OCI-LY7 (cell line): Measurements from ENCODE around the gene PTPRO. TPM values are rescaled to one million over a fixed set of nuclear protein-coding genes. Genes with fewer than 3 reads are reported as not detected.

Experiments used
- BruUV-seq: library from RNA; stranded (reverse); fragments of 400-500 nt; replicated peaks from 2 replicates; lab custom pipeline; 2021; lab: Mats Ljungman, UMichigan
- CTCF ChIA-PET: fragments of 300-600 bp; sonication (Branson Sonifier 250); formaldehyde crosslinking; loops from one replicate; lab custom pipeline; 2022; ENCODE audit warnings: antibody characterized with exemption; ENCODE audit not compliant: unreplicated experiment; lab: Charles Lee
- POLR2A ChIA-PET: fragments of 300-600 bp; sonication (Branson Sonifier 250); formaldehyde crosslinking; loops from one replicate; lab custom pipeline; 2022; ENCODE audit warnings: antibody characterized with exemption; lab: Charles Lee
- DNase-seq: peaks from one replicate; pipeline ENCODE4 v3.0.0-alpha.2; 2015; ENCODE audit warnings: low spot score
- H2AFZ ChIP-seq: fragments of 200-600 bp; sonication (generic), shearing (Covaris generic); 2 replicates; pipeline ENCODE4 v1.6.1; 2014; ENCODE audit warnings: mild to moderate bottlenecking, antibody characterized with exemption, low read length, moderate library complexity
- H3K27ac ChIP-seq: fragments of 200-600 bp; sonication (generic); 2 replicates; pipeline ENCODE4 v1.5.1; 2014; ENCODE audit warnings: mixed run types, low read depth, mild to moderate bottlenecking, moderate library complexity, low read length, inconsistent platforms; ENCODE audit not compliant: poor library complexity, severe bottlenecking
- H3K36me3 ChIP-seq: fragments of 200-600 bp; sonication (generic); 2 replicates; pipeline ENCODE4 v1.6.1; 2014; ENCODE audit warnings: mild to moderate bottlenecking, antibody characterized with exemption, low read length, moderate library complexity, mixed read lengths; ENCODE audit not compliant: insufficient read depth
- H3K4me1 ChIP-seq: fragments of 200-600 bp; sonication (generic); 2 replicates; pipeline ENCODE4 v1.5.1; 2014; ENCODE audit warnings: mild to moderate bottlenecking, low read length; ENCODE audit not compliant: insufficient read depth, poor library complexity, severe bottlenecking
- H3K4me2 ChIP-seq: fragments of 200-600 bp; sonication (generic); 2 replicates; pipeline ENCODE4 v1.6.1; 2014; ENCODE audit warnings: mild to moderate bottlenecking, low read length
- H3K4me3 ChIP-seq: fragments of 200-600 bp; sonication (generic); 2 replicates; pipeline ENCODE4 v1.5.1; 2014; ENCODE audit warnings: mild to moderate bottlenecking, low read depth, low read length; ENCODE audit not compliant: poor library complexity, severe bottlenecking
- H3K79me2 ChIP-seq: fragments of 200-600 bp; sonication (generic); 2 replicates; pipeline ENCODE4 v1.6.1; 2016; ENCODE audit warnings: low read depth, mild to moderate bottlenecking, low read length, moderate library complexity, mixed read lengths; ENCODE audit not compliant: insufficient read depth
- H3K9me2 ChIP-seq: fragments of 200-600 bp; sonication (generic); 2 replicates; pipeline ENCODE4 v1.6.1; 2016; ENCODE audit warnings: mild to moderate bottlenecking, low read length, mixed read lengths; ENCODE audit not compliant: insufficient read depth
- H3K9me3 ChIP-seq: fragments of 200-600 bp; sonication (generic); 2 replicates; pipeline ENCODE4 v1.6.1; 2014; ENCODE audit warnings: mild to moderate bottlenecking, mixed run types, low read length, mixed read lengths
- H4K20me1 ChIP-seq: fragments of 200-600 bp; sonication (generic); 2 replicates; pipeline ENCODE4 v1.6.1; 2014; ENCODE audit warnings: mild to moderate bottlenecking, antibody characterized with exemption, low read length, moderate library complexity, mixed read lengths; ENCODE audit not compliant: insufficient read depth
- EZH2phosphoT487 ChIP-seq: fragments of 200-600 bp; sonication (generic); IDR thresholded peaks from 2 replicates; pipeline ENCODE4 v1.6.1; 2018; ENCODE audit warnings: low read depth, borderline replicate concordance, mild to moderate bottlenecking, mixed run types, antibody characterized with exemption, low read length, moderate library complexity, mixed read lengths
- intact Hi-C: fragments of 100-400 bp; cut with micrococcal nuclease; formaldehyde crosslinking; loops from one replicate; pipeline ENCODE4 v1.10.0; 2022; ENCODE audit not compliant: unreplicated experiment
- total RNA-seq, 2 experiments: library from RNA; depleted of rRNA in 1 of 2; stranded (reverse); fragments of >200 nt in 1 of 2; shearing (Covaris generic) in 1 of 2; gene quantifications; 2 replicates each; pipeline ENCODE4 v1.2.3, GENCODE V29; 2014 to 2022
- TF ChIP-seq, protein P1 (sequence below): fragments of 200-600 bp; sonication (generic); conservative IDR thresholded peaks from 2 replicates; pipeline ENCODE4 v1.5.1; 2014; ENCODE audit warnings: mild to moderate bottlenecking, antibody characterized with exemption, low read length, moderate library complexity, mixed read lengths

PTPRO gene
- total RNA-seq, 2 experiments from 2014 or later: 0.06 to 0.23 TPM

DNA sequence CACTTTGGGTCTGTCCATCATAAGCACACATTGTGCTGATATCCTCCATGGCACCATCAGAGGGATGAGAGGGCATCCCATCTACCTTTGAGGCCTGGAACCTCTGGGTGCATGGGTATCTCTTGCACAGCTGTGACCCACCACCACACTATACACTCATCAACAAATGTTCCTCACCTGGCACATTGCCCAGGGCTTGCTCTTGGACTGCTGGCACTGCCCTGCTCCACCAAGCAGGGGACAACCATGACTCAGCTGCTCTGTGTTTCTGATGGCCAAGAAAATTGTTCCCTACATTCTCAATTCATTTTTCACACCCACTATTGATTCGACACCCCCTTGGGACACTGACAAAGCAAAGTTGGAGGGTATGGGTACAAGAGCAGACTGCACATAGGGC lies 155.5 kb downstream of the PTPRO start:
- H3K9me3 ChIP-seq: no peaks in the 10 kb centered on the region
- no peaks in the 10 kb centered on the region for H3K79me2 ChIP-seq
- H3K4me3 ChIP-seq: no peak overlapping the region
- H3K4me1 ChIP-seq: no peaks in the 10 kb centered on the region
- no TSS peak for BruUV-seq
- no peak for TF ChIP-seq EZH2phosphoT487
- TF ChIP-seq, protein P1, sequence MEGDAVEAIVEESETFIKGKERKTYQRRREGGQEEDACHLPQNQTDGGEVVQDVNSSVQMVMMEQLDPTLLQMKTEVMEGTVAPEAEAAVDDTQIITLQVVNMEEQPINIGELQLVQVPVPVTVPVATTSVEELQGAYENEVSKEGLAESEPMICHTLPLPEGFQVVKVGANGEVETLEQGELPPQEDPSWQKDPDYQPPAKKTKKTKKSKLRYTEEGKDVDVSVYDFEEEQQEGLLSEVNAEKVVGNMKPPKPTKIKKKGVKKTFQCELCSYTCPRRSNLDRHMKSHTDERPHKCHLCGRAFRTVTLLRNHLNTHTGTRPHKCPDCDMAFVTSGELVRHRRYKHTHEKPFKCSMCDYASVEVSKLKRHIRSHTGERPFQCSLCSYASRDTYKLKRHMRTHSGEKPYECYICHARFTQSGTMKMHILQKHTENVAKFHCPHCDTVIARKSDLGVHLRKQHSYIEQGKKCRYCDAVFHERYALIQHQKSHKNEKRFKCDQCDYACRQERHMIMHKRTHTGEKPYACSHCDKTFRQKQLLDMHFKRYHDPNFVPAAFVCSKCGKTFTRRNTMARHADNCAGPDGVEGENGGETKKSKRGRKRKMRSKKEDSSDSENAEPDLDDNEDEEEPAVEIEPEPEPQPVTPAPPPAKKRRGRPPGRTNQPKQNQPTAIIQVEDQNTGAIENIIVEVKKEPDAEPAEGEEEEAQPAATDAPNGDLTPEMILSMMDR: no peak
- DNase-seq: no peak
- POLR2A ChIA-PET: interaction anchor here (0.9 kb wide), 1 partner anchor 15 kb away, joined by 3 read pairs; no protein-coding TSS in a partner anchor
- H3K36me3 ChIP-seq: no peaks in the 10 kb centered on the region
- no peak overlapping the region for H3K27ac ChIP-seq
- intact Hi-C loops: no loop called here
- H3K4me2 ChIP-seq: no peak overlapping the region
- CTCF ChIA-PET: no interaction called here
- H3K9me2 ChIP-seq: no peaks in the 10 kb centered on the region
- H4K20me1 ChIP-seq: no peaks in the 10 kb centered on the region
- no peak overlapping the region for H2AFZ ChIP-seq

DNA sequence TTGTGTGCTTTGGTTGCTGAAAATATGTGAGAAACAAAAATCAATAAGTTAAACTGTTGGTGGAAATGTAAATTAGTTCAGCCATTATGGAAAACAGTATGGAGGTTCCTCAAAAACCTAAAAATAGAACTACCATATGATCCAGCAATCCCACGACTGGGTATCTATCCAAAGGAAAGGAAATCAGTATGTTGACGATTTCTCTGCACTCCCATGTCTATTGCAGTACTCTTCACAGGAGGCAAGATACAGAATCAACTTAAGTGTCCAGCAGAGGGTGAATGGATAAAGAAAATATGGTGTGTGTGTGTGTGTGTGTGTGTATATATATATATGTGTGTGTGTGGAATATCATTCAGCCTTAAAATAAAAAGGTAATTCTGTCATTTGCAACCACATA lies 159.5 kb downstream of the PTPRO start:
- Histone ChIP-seq H4K20me1 (no peaks in the 10 kb centered on the region), H3K9me3 (no peaks in the 10 kb centered on the region), H3K4me2 (no peak overlapping the region), H3K4me1 (no peaks in the 10 kb centered on the region), H2AFZ (no peak overlapping the region), H3K4me3 (no peak overlapping the region), H3K9me2 (no peaks in the 10 kb centered on the region), H3K27ac (no peak overlapping the region), H3K79me2 (no peaks in the 10 kb centered on the region), H3K36me3 (no peaks in the 10 kb centered on the region)
- ChIA-PET POLR2A (interaction anchor here (0.9 kb wide), 2 partner anchors 8 to 9 kb away, joined by 3 to 4 read pairs; no protein-coding TSS in a partner anchor), CTCF (no interaction called here)
- DNase-seq: no peak
- BruUV-seq: no TSS peak
- no peak for TF ChIP-seq EZH2phosphoT487
- TF ChIP-seq, protein P1: no peak
- intact Hi-C loops: no loop called here

DNA sequence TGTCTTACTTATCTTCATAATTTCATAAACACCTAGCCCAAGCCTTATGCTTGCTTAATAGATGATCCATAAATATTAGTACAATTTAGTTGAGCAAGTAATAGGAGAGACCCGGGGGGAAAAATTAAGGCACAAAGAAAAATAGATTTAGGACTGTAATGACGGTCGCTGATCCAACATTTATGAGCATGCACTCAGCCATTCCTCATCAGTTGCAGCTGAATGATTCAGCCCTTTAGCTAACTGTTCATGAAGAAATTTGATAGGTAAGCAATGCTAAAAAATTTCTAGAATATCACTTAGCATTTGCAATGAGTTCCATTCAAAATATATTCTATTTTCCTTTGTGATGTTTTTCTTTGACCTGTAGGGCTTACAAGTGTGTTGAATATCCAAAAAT lies 163.2 kb downstream of the PTPRO start:
- ChIA-PET CTCF (no interaction called here), POLR2A (no interaction called here)
- Histone ChIP-seq H3K9me2 (no peaks in the 10 kb centered on the region), H3K4me1 (no peaks in the 10 kb centered on the region), H2AFZ (no peak overlapping the region), H3K9me3 (no peaks in the 10 kb centered on the region), H3K79me2 (no peaks in the 10 kb centered on the region), H3K4me3 (no peak overlapping the region), H3K36me3 (no peaks in the 10 kb centered on the region), H3K27ac (no peak overlapping the region), H3K4me2 (no peak overlapping the region), H4K20me1 (no peaks in the 10 kb centered on the region)
- no peak for TF ChIP-seq EZH2phosphoT487
- TF ChIP-seq, protein P1: no peak
- DNase-seq: no peak
- intact Hi-C loops: no loop called here
- BruUV-seq: no TSS peak
